ENCODE measurements around the gene PIK3C2G.

Gene PIK3C2G

GRCh38 chr12:18562531-18562930, 301.2 kb downstream of the PIK3C2G start:
- no peak overlapping the region for H3K4me3 ChIP-seq (ENCODE audit: insufficient read depth, low read depth, low read length)
- H3K27me3 ChIP-seq (ENCODE audit: control insufficient read depth, insufficient read depth, low read length, poor library complexity, severe bottlenecking): no peaks in the 10 kb centered on the region
- H3K4me1 ChIP-seq (ENCODE audit: control insufficient read depth, insufficient read depth, low read length): no peaks in the 10 kb centered on the region
- H3K9me3 ChIP-seq (ENCODE audit: control insufficient read depth, low read length): no peaks in the 10 kb centered on the region
- 95 to 97% methylated on average over 4 of the region's 4 CpGs for WGBS, 2 experiments
- H3K36me3 ChIP-seq (ENCODE audit: control insufficient read depth, insufficient read depth, low read length): no peaks in the 10 kb centered on the region
- H3K27ac ChIP-seq (ENCODE audit: insufficient read depth, low read depth, low read length, poor library complexity, severe bottlenecking): no peak overlapping the region

GRCh38 chr12:18564306-18564705, 303.0 kb downstream of the PIK3C2G start:
- Histone ChIP-seq H3K9me3 (ENCODE audit: control insufficient read depth, low read length) (no peaks in the 10 kb centered on the region), H3K27me3 (ENCODE audit: control insufficient read depth, insufficient read depth, low read length, poor library complexity, severe bottlenecking) (no peaks in the 10 kb centered on the region), H3K36me3 (ENCODE audit: control insufficient read depth, insufficient read depth, low read length) (no peaks in the 10 kb centered on the region), H3K4me3 (ENCODE audit: insufficient read depth, low read depth, low read length) (no peak overlapping the region), H3K4me1 (ENCODE audit: control insufficient read depth, insufficient read depth, low read length) (no peaks in the 10 kb centered on the region), H3K27ac (ENCODE audit: insufficient read depth, low read depth, low read length, poor library complexity, severe bottlenecking) (no peak overlapping the region)
- 100% methylated on average over 1 of the region's 1 CpG; no CpG with 5 or more reads in 1 of the 2 experiments for WGBS, 2 experiments

- Histone ChIP-seq H3K4me3 (ENCODE audit: insufficient read depth, low read depth, low read length) (no peak overlapping the region), H3K36me3 (ENCODE audit: control insufficient read depth, insufficient read depth, low read length) (no peaks in the 10 kb centered on the region), H3K4me1 (ENCODE audit: control insufficient read depth, insufficient read depth, low read length) (no peaks in the 10 kb centered on the region), H3K27me3 (ENCODE audit: control insufficient read depth, insufficient read depth, low read length, poor library complexity, severe bottlenecking) (no peaks in the 10 kb centered on the region), H3K27ac (ENCODE audit: insufficient read depth, low read depth, low read length, poor library complexity, severe bottlenecking) (no peak overlapping the region), H3K9me3 (ENCODE audit: control insufficient read depth, low read length) (no peaks in the 10 kb centered on the region)
- WGBS, 2 experiments: 88 to 94% methylated on average over 2 of the region's 2 CpGs
These were observed 306.5 kb downstream of the PIK3C2G start for GRCh38 chr12:18567787-18568186.

GRCh38 chr12:18570543-18570942, 309.2 kb downstream of the PIK3C2G start:
- H3K27ac ChIP-seq (ENCODE audit: insufficient read depth, low read depth, low read length, poor library complexity, severe bottlenecking): no peak overlapping the region
- 93 to 96% methylated on average over 4 of the region's 4 CpGs for WGBS, 2 experiments

GRCh38 chr12:18576104-18576626, 314.8 kb downstream of the PIK3C2G start:
- Histone ChIP-seq H3K4me1 (ENCODE audit: control insufficient read depth, insufficient read depth, low read length) (no peaks in the 10 kb centered on the region), H3K9me3 (ENCODE audit: control insufficient read depth, low read length) (no peaks in the 10 kb centered on the region), H3K4me3 (ENCODE audit: insufficient read depth, low read depth, low read length) (no peak overlapping the region), H3K27me3 (ENCODE audit: control insufficient read depth, insufficient read depth, low read length, poor library complexity, severe bottlenecking) (no peaks in the 10 kb centered on the region), H3K27ac (ENCODE audit: insufficient read depth, low read depth, low read length, poor library complexity, severe bottlenecking) (no peak overlapping the region), H3K36me3 (ENCODE audit: control insufficient read depth, insufficient read depth, low read length) (no peaks in the 10 kb centered on the region)
- 83 to 100% methylated on average over 1 of the region's 1 CpG for WGBS, 2 experiments

More at GRCh38 chr12:18570543-18570942, 309.2 kb downstream of the PIK3C2G start:
- Histone ChIP-seq H3K36me3 (ENCODE audit: control insufficient read depth, insufficient read depth, low read length) (no peaks in the 10 kb centered on the region), H3K9me3 (ENCODE audit: control insufficient read depth, low read length) (no peaks in the 10 kb centered on the region), H3K4me3 (ENCODE audit: insufficient read depth, low read depth, low read length) (no peak overlapping the region), H3K27me3 (ENCODE audit: control insufficient read depth, insufficient read depth, low read length, poor library complexity, severe bottlenecking) (no peaks in the 10 kb centered on the region), H3K4me1 (ENCODE audit: control insufficient read depth, insufficient read depth, low read length) (no peaks in the 10 kb centered on the region)

DNA sequence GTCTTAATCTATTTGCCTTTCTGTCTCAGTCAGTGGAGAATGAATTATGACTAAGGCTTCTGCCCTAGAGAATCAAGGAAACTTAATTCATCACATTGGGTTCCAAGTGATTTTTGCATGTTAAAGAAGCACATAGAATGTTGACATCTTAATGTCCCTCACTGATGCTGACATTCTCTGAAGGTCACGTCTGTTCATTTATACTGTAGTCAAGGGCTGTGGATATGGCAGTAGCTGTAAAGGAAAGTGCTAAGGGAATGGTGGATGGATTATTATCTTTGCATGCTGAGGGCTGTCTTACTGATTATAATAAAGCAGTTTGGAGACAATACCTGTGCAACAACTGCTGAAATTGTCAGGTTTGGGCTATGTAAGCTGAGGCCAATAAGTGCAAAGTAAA, 315.3 kb downstream of the PIK3C2G start:
- Histone ChIP-seq H3K27ac (ENCODE audit: insufficient read depth, low read depth, low read length, poor library complexity, severe bottlenecking) (no peak overlapping the region), H3K4me1 (ENCODE audit: control insufficient read depth, insufficient read depth, low read length) (no peaks in the 10 kb centered on the region), H3K36me3 (ENCODE audit: control insufficient read depth, insufficient read depth, low read length) (no peaks in the 10 kb centered on the region), H3K27me3 (ENCODE audit: control insufficient read depth, insufficient read depth, low read length, poor library complexity, severe bottlenecking) (no peaks in the 10 kb centered on the region), H3K4me3 (ENCODE audit: insufficient read depth, low read depth, low read length) (no peak overlapping the region), H3K9me3 (ENCODE audit: control insufficient read depth, low read length) (no peaks in the 10 kb centered on the region)
- WGBS, 2 experiments: 84 to 93% methylated on average over 1 of the region's 1 CpG

GRCh38 chr12:18578191-18578590, 316.9 kb downstream of the PIK3C2G start:
- H3K4me3 ChIP-seq (ENCODE audit: insufficient read depth, low read depth, low read length): no peak overlapping the region
- H3K27me3 ChIP-seq (ENCODE audit: control insufficient read depth, insufficient read depth, low read length, poor library complexity, severe bottlenecking): no peaks in the 10 kb centered on the region
- no peaks in the 10 kb centered on the region for H3K36me3 ChIP-seq (ENCODE audit: control insufficient read depth, insufficient read depth, low read length)
- H3K4me1 ChIP-seq (ENCODE audit: control insufficient read depth, insufficient read depth, low read length): no peaks in the 10 kb centered on the region
- WGBS, 2 experiments: 80% methylated on average over 1 of the region's 1 CpG; no CpG with 5 or more reads in 1 of the 2 experiments
- H3K9me3 ChIP-seq (ENCODE audit: control insufficient read depth, low read length): no peaks in the 10 kb centered on the region
- no peak overlapping the region for H3K27ac ChIP-seq (ENCODE audit: insufficient read depth, low read depth, low read length, poor library complexity, severe bottlenecking)

DNA sequence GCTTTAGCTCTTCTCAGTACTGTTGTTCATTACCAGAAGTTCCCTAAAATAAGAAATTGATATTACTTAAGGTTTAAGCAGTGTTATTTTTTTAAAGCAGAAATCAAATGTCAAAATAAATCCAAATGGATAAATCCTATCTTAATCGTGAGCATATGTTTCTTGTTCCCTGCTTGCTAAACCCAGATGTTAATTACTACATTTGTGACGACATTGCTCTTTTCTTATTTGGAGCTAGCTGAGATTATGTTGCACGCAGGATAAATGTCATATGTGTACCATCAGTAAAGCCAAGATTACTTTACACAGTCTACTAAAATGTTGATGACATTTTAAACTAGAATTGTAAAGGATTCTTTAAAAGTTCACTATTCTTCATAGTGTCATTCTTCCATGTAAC, 319.0 kb downstream of the PIK3C2G start:
- H3K4me1 ChIP-seq (ENCODE audit: control insufficient read depth, insufficient read depth, low read length): no peaks in the 10 kb centered on the region
- no peaks in the 10 kb centered on the region for H3K36me3 ChIP-seq (ENCODE audit: control insufficient read depth, insufficient read depth, low read length)
- H3K4me3 ChIP-seq (ENCODE audit: insufficient read depth, low read depth, low read length): no peak overlapping the region
- WGBS, 2 experiments: 93 to 100% methylated on average over 2 to 3 of the region's 3 CpGs
- H3K9me3 ChIP-seq (ENCODE audit: control insufficient read depth, low read length): no peaks in the 10 kb centered on the region
- no peaks in the 10 kb centered on the region for H3K27me3 ChIP-seq (ENCODE audit: control insufficient read depth, insufficient read depth, low read length, poor library complexity, severe bottlenecking)
- H3K27ac ChIP-seq (ENCODE audit: insufficient read depth, low read depth, low read length, poor library complexity, severe bottlenecking): no peak overlapping the region

GRCh38 chr12:18580706-18581105, 319.4 kb downstream of the PIK3C2G start:
- H3K36me3 ChIP-seq (ENCODE audit: control insufficient read depth, insufficient read depth, low read length): no peaks in the 10 kb centered on the region
- no peaks in the 10 kb centered on the region for H3K9me3 ChIP-seq (ENCODE audit: control insufficient read depth, low read length)
- no peak overlapping the region for H3K27ac ChIP-seq (ENCODE audit: insufficient read depth, low read depth, low read length, poor library complexity, severe bottlenecking)
- H3K27me3 ChIP-seq (ENCODE audit: control insufficient read depth, insufficient read depth, low read length, poor library complexity, severe bottlenecking): no peaks in the 10 kb centered on the region
- no peak overlapping the region for H3K4me3 ChIP-seq (ENCODE audit: insufficient read depth, low read depth, low read length)
- 70 to 91% methylated on average over 2 of the region's 2 CpGs for WGBS, 2 experiments
- H3K4me1 ChIP-seq (ENCODE audit: control insufficient read depth, insufficient read depth, low read length): no peaks in the 10 kb centered on the region

DNA sequence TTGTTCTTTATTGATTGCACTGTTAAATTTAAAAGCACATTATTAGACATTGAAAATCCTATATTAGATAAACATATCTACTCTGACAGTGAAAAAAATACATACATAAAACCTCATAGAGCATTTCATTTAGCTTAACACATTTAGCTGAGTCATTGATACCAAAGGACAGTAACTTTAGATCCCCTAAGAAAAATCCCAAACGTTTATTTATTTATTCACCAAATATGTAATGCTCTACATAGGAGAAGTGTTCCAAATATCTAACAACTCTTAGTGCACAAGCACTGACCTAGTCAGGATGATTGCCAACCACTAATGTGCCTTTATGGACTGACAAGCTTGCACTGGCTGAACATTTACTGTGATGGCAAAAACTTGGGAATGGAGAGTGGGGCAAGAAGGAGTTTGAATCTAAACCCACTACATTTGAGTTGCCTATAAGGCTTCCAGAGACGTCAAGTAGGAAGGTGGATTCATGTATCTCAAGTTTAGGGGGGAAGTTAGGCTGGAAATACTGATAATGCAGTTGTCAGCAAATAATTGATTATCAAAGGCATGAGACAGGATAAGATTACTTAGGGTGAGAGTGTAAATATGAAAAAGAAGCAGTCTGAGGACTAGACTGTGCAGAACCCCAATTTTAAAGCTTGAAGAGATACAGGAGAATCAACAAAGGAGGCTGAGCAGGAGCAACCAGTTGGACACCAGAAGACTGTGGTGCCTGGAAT, 320.1 kb downstream of the PIK3C2G start:
- Histone ChIP-seq H3K27me3 (ENCODE audit: control insufficient read depth, insufficient read depth, low read length, poor library complexity, severe bottlenecking) (no peaks in the 10 kb centered on the region), H3K9me3 (ENCODE audit: control insufficient read depth, low read length) (no peaks in the 10 kb centered on the region), H3K4me3 (ENCODE audit: insufficient read depth, low read depth, low read length) (no peak overlapping the region), H3K27ac (ENCODE audit: insufficient read depth, low read depth, low read length, poor library complexity, severe bottlenecking) (no peak overlapping the region), H3K4me1 (ENCODE audit: control insufficient read depth, insufficient read depth, low read length) (no peaks in the 10 kb centered on the region), H3K36me3 (ENCODE audit: control insufficient read depth, insufficient read depth, low read length) (no peaks in the 10 kb centered on the region)
- 88 to 91% methylated on average over 2 of the region's 2 CpGs for WGBS, 2 experiments
